ENCODE measurements around the gene CHCHD6. TPM values are rescaled to one million over a fixed set of nuclear protein-coding genes. Genes with fewer than 3 reads are reported as not detected.

CHCHD6 gene
- total RNA-seq, 2 donors from 2014 or later: 23.6 to 34.4 TPM

DNA sequence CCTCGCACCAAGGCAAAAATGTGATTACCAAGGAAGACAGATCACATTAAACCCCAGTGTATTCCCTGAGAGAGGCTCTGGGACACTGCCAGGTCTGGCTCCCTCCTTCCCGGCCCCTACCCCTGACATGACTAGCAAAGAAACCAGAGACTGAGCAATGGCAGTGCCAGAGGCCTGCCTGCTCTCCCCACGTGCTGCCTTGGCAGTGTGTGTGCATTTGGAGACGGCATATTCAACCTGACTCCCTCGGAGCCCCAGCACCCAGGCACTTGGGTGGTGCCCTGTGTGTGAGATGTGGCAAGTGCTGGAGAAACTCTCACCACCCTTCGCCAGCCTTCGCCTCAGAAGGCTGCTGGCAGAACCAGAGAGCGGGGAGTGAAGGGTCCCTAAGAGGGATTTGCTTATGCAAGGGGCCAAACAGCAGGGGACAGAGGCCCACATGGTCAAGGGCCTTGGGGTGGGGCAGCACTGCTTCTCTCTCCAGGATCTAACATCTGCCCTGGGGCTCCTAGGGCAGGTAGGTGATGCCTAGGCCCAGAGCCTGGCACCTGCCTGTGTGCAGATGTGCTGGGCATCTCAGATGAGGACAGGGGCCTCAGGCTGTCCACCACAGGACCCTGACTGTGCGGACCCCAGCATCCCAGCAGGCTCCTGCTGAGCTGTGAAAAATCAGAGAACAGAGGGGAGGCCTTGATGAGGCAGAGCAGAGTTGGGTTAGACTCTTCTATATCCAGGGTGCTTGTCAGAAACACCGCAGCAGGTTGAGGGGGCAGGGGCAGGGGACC lies 255.3 kb downstream of the CHCHD6 start:
- Mint-ChIP-seq H3K27ac (peak overlapping the region; percentile 76), H3K4me1 (peaks cover 14% of the 10 kb centered on the region), H3K4me3 (no peak overlapping the region), H3K27me3 (ENCODE audit: insufficient read depth) (no peaks in the 10 kb centered on the region), H3K9me3 (no peaks in the 10 kb centered on the region), H3K36me3 (ENCODE audit: low read depth) (no peaks in the 10 kb centered on the region)
- Histone ChIP-seq H3K9me3 (ENCODE audit: control insufficient read depth, low read length) (no peaks in the 10 kb centered on the region), H3K4me1 (ENCODE audit: control insufficient read depth, insufficient read depth, low read length) (no peaks in the 10 kb centered on the region), H3K36me3 (ENCODE audit: control insufficient read depth, insufficient read depth, low read length) (no peaks in the 10 kb centered on the region), H3K4me3 (ENCODE audit: low read length) (no peak overlapping the region), H3K27ac (ENCODE audit: low read depth, low read length) (peak overlapping the region; percentile 68), H3K9ac (ENCODE audit: extremely low read depth, low read length, poor library complexity, severe bottlenecking) (no peak overlapping the region), H3K27me3 (ENCODE audit: control insufficient read depth, insufficient read depth, low read length, poor library complexity, severe bottlenecking) (no peaks in the 10 kb centered on the region)
- DNase-seq: no peak
- TF ChIP-seq CTCF (conservative IDR thresholded peaks at IDR 0.05): no peak
- WGBS, 2 experiments (ENCODE audit: insufficient coverage in 1 of 2, insufficient read length in 1 of 2): 84 to 93% methylated on average over 4 to 10 of the region's 10 CpGs

DNA sequence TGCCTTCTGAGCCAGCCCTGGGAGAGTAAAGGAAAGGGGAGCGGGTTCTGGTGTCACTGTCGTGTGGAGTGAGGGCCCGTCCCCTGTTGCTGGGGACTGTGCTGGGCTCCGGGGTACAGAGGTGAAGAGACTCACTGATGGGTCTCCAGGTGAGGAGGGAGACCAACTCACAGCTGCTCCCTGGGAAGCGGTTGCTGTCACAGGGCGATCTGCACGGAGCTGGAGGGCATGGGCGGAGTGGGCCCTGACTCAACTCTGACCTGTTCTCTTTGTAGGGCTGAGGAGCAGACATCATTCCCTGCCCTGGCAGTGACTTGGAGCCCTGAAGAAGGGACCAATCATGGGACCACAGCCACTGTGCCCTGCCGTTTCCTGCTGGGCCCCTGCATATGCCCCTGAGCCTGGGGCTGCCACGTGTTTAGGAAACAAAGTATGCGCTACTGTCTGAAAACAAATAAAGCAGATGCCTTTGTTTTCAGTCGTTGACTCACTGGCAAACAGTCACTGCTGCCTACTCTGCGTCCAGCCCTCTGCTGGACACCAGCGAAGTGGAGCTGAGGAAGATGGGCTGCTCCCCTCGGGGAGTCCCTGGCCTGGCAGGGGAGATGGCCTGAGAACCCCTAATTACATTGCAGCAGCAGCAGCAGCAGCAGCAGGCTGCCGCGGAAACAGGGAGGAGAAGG lies 256.0 kb downstream of the CHCHD6 start:
- Histone ChIP-seq H3K4me3 (ENCODE audit: low read length) (no peak overlapping the region), H3K9ac (ENCODE audit: extremely low read depth, low read length, poor library complexity, severe bottlenecking) (no peak overlapping the region), H3K9me3 (ENCODE audit: control insufficient read depth, low read length) (no peaks in the 10 kb centered on the region), H3K27me3 (ENCODE audit: control insufficient read depth, insufficient read depth, low read length, poor library complexity, severe bottlenecking) (no peaks in the 10 kb centered on the region), H3K4me1 (ENCODE audit: control insufficient read depth, insufficient read depth, low read length) (no peaks in the 10 kb centered on the region), H3K36me3 (ENCODE audit: control insufficient read depth, insufficient read depth, low read length) (no peaks in the 10 kb centered on the region), H3K27ac (ENCODE audit: low read depth, low read length) (peak overlapping the region; percentile 73)
- H3K9me3 Mint-ChIP-seq: no peaks in the 10 kb centered on the region
- TF ChIP-seq CTCF (conservative IDR thresholded peaks at IDR 0.05): peak; percentile 53
- no peaks in the 10 kb centered on the region for H3K36me3 Mint-ChIP-seq (ENCODE audit: low read depth)
- DNase-seq: peak; percentile 68
- H3K4me1 Mint-ChIP-seq: peaks cover 14% of the 10 kb centered on the region
- no peaks in the 10 kb centered on the region for H3K27me3 Mint-ChIP-seq (ENCODE audit: insufficient read depth)
- H3K4me3 Mint-ChIP-seq: no peak overlapping the region
- peak overlapping the region; percentile 76 for H3K27ac Mint-ChIP-seq
- 70 to 74% methylated on average over 11 to 17 of the region's 17 CpGs for WGBS, 2 experiments (ENCODE audit: insufficient coverage in 1 of 2, insufficient read length in 1 of 2)

- Mint-ChIP-seq H3K9me3 (no peaks in the 10 kb centered on the region), H3K27me3 (ENCODE audit: insufficient read depth) (no peaks in the 10 kb centered on the region), H3K4me1 (peaks cover 14% of the 10 kb centered on the region), H3K36me3 (ENCODE audit: low read depth) (no peaks in the 10 kb centered on the region), H3K27ac (peak overlapping the region; percentile 76), H3K4me3 (no peak overlapping the region)
- no peak for DNase-seq
- Histone ChIP-seq H3K4me1 (ENCODE audit: control insufficient read depth, insufficient read depth, low read length) (no peaks in the 10 kb centered on the region), H3K27ac (ENCODE audit: low read depth, low read length) (peak overlapping the region; percentile 73), H3K4me3 (ENCODE audit: low read length) (no peak overlapping the region), H3K36me3 (ENCODE audit: control insufficient read depth, insufficient read depth, low read length) (no peaks in the 10 kb centered on the region), H3K9me3 (ENCODE audit: control insufficient read depth, low read length) (no peaks in the 10 kb centered on the region), H3K27me3 (ENCODE audit: control insufficient read depth, insufficient read depth, low read length, poor library complexity, severe bottlenecking) (no peaks in the 10 kb centered on the region), H3K9ac (ENCODE audit: extremely low read depth, low read length, poor library complexity, severe bottlenecking) (no peak overlapping the region)
- WGBS, 2 experiments (ENCODE audit: insufficient coverage in 1 of 2, insufficient read length in 1 of 2): 89 to 92% methylated on average over 17 of the region's 17 CpGs
- TF ChIP-seq CTCF (conservative IDR thresholded peaks at IDR 0.05): peak; percentile 8
Observed at GRCh38 chr3:126960604-126960995, 256.6 kb downstream of the CHCHD6 start.
